ENCODE results near the gene NAA60. TPM values are rescaled to one million over a fixed set of nuclear protein-coding genes. Genes with fewer than 3 reads are reported as not detected.

Gene NAA60
- total and polyA plus RNA-seq, 2 experiments from 2014 or later: 32.4 to 36.5 TPM

GRCh38 chr16:3520413-3520812 lies 76.9 kb downstream of the NAA60 start:
- Histone ChIP-seq H3K4me1 (ENCODE audit: insufficient read depth) (no peaks in the 10 kb centered on the region), H3K27ac (ENCODE audit: low read depth) (no peak overlapping the region), H3K4me3 (no peak overlapping the region), H4K20me1 (replicated peaks; ENCODE audit: insufficient read depth) (no peaks in the 10 kb centered on the region; the same call in 1 of the 2 replicates), H2AFZ (no peak overlapping the region), H3K79me2 (replicated peaks; ENCODE audit: insufficient read depth) (no peaks in the 10 kb centered on the region), H3K4me2 (no peak overlapping the region), H3F3A (replicated peaks; ENCODE audit: low read depth) (no peaks in the 10 kb centered on the region), H3K9me2 (ENCODE audit: insufficient read depth) (no peaks in the 10 kb centered on the region), H3K36me3 (ENCODE audit: insufficient read depth) (peaks cover 12% of the 10 kb centered on the region; the same call in 1 of the 2 replicates), H3K27me3 (ENCODE audit: insufficient read depth) (no peaks in the 10 kb centered on the region)
- no peaks in the 10 kb centered on the region for H3K4me1 Mint-ChIP-seq
- peaks cover 25% of the 10 kb centered on the region for H3K36me3 Mint-ChIP-seq (ENCODE audit: low read depth)
- peaks cover 6% of the 10 kb centered on the region for H3K27me3 Mint-ChIP-seq (ENCODE audit: insufficient read depth, low read depth, poor library complexity)
- H3K4me3 Mint-ChIP-seq: no peak overlapping the region
- TF ChIP-seq ZNF331 (CRISPR knock-in tag; IDR thresholded peaks at IDR 0.05; ENCODE audit: low read depth) (no peak), REST (IDR thresholded peaks at IDR 0.05; ENCODE audit: unreplicated experiment) (no peak), CREB1 (CRISPR knock-in tag; IDR thresholded peaks at IDR 0.05; ENCODE audit: low read depth) (no peak), ZNF462 (CRISPR knock-in tag; IDR thresholded peaks at IDR 0.05) (no peak), EZH2 (IDR thresholded peaks at IDR 0.05; ENCODE audit: low read depth, unreplicated experiment) (no peak), POLR2AphosphoS5 (IDR thresholded peaks at IDR 0.05; ENCODE audit: low read depth) (no peak), NANOG (IDR thresholded peaks at IDR 0.05; ENCODE audit: borderline replicate concordance) (no peak), STAT1 (IDR thresholded peaks at IDR 0.05; ENCODE audit: unreplicated experiment) (no peak), ETS1 (IDR thresholded peaks at IDR 0.05) (no peak), JUNB (IDR thresholded peaks at IDR 0.05; ENCODE audit: unreplicated experiment) (no peak), ZNF114 (CRISPR knock-in tag; IDR thresholded peaks at IDR 0.05) (no peak), EZH2phosphoT487 (IDR thresholded peaks at IDR 0.05; ENCODE audit: unreplicated experiment) (no peak), CTCF (conservative IDR thresholded peaks at IDR 0.05; ENCODE audit: low read depth in 2 of 2) (no peak)
- no peak for ATAC-seq
- no peak overlapping the region for H3K27ac Mint-ChIP-seq
- H3K9me3 Mint-ChIP-seq: no peaks in the 10 kb centered on the region
- DNase-seq (ENCODE audit: low spot score): no peak

All from GM23338 (cell line).